ENCODE measurements around the gene PRKCH. TPM values are rescaled to one million over a fixed set of nuclear protein-coding genes. Genes with fewer than 3 reads are reported as not detected.

The PRKCH gene
- total and polyA plus RNA-seq, 10 of the 15 experiments (the other 5 are each of a cell fraction or from before 2014, with no cell fraction given), result 10.7 to 140 (median 33.2) TPM

DNA sequence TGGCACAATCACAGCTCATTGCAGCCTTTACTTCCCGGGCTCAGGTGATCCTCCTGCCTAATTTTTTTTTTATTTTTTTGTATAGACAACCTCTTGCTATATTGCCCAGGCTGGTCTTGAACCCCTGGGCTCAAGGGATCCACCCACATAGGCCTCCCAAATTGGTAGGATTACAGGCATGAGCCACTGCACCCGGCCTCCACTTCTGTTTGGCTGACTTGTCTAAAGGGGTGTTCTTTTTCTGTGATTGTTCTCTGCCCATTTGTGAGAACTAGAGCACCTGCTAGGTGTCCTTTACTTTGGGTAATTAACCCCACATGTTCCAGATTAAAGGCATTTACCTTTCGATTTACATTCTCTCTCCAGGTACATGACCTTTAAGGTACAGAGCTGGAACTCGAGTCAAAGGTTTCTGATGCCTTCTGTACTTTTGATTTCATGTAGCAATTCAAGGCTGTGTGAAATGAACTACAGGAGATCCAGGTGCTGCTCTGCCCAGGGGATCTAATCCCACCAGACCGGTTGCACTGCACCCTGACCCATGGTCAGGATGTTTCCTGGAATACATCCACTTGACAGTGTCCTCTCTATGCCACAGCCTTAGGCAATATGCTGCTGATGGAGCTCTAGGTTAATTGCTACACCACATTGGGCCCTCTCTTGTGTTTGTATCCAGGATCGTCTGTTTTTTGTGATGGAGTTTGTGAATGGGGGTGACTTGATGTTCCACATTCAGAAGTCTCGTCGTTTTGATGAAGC is 163.6 kb downstream of the PRKCH start (continued):
- TF ChIP-seq SUPT20H (IDR thresholded peaks at IDR 0.05; ENCODE audit: borderline replicate concordance, control insufficient read depth, low read depth, low read length), result no peak
- TF ChIP-seq RAD51 (IDR thresholded peaks at IDR 0.05), result no peak
- TF ChIP-seq, protein P1, sequence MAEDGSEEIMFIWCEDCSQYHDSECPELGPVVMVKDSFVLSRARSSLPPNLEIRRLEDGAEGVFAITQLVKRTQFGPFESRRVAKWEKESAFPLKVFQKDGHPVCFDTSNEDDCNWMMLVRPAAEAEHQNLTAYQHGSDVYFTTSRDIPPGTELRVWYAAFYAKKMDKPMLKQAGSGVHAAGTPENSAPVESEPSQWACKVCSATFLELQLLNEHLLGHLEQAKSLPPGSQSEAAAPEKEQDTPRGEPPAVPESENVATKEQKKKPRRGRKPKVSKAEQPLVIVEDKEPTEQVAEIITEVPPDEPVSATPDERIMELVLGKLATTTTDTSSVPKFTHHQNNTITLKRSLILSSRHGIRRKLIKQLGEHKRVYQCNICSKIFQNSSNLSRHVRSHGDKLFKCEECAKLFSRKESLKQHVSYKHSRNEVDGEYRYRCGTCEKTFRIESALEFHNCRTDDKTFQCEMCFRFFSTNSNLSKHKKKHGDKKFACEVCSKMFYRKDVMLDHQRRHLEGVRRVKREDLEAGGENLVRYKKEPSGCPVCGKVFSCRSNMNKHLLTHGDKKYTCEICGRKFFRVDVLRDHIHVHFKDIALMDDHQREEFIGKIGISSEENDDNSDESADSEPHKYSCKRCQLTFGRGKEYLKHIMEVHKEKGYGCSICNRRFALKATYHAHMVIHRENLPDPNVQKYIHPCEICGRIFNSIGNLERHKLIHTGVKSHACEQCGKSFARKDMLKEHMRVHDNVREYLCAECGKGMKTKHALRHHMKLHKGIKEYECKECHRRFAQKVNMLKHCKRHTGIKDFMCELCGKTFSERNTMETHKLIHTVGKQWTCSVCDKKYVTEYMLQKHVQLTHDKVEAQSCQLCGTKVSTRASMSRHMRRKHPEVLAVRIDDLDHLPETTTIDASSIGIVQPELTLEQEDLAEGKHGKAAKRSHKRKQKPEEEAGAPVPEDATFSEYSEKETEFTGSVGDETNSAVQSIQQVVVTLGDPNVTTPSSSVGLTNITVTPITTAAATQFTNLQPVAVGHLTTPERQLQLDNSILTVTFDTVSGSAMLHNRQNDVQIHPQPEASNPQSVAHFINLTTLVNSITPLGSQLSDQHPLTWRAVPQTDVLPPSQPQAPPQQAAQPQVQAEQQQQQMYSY (CRISPR knock-in tag; IDR thresholded peaks at IDR 0.05), result no peak
- no peak for TF ChIP-seq YY1 (IDR thresholded peaks at IDR 0.05; ENCODE audit: low read depth, low read length)
- TF ChIP-seq NFYB (IDR thresholded peaks at IDR 0.05; ENCODE audit: insufficient read depth, low read depth, low read length), result no peak
- TF ChIP-seq RB1 (IDR thresholded peaks at IDR 0.05; ENCODE audit: borderline replicate concordance), result no peak
- no peak for TF ChIP-seq CBFB (IDR thresholded peaks at IDR 0.05; ENCODE audit: low read depth)
- TF ChIP-seq, protein P2, sequence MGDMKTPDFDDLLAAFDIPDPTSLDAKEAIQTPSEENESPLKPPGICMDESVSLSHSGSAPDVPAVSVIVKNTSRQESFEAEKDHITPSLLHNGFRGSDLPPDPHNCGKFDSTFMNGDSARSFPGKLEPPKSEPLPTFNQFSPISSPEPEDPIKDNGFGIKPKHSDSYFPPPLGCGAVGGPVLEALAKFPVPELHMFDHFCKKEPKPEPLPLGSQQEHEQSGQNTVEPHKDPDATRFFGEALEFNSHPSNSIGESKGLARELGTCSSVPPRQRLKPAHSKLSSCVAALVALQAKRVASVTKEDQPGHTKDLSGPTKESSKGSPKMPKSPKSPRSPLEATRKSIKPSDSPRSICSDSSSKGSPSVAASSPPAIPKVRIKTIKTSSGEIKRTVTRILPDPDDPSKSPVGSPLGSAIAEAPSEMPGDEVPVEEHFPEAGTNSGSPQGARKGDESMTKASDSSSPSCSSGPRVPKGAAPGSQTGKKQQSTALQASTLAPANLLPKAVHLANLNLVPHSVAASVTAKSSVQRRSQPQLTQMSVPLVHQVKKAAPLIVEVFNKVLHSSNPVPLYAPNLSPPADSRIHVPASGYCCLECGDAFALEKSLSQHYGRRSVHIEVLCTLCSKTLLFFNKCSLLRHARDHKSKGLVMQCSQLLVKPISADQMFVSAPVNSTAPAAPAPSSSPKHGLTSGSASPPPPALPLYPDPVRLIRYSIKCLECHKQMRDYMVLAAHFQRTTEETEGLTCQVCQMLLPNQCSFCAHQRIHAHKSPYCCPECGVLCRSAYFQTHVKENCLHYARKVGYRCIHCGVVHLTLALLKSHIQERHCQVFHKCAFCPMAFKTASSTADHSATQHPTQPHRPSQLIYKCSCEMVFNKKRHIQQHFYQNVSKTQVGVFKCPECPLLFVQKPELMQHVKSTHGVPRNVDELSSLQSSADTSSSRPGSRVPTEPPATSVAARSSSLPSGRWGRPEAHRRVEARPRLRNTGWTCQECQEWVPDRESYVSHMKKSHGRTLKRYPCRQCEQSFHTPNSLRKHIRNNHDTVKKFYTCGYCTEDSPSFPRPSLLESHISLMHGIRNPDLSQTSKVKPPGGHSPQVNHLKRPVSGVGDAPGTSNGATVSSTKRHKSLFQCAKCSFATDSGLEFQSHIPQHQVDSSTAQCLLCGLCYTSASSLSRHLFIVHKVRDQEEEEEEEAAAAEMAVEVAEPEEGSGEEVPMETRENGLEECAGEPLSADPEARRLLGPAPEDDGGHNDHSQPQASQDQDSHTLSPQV (IDR thresholded peaks at IDR 0.05), result no peak

Measured in GM12878 (cell line).